Measurements from ENCODE around the gene KLHL29.

Gene KLHL29

DNA sequence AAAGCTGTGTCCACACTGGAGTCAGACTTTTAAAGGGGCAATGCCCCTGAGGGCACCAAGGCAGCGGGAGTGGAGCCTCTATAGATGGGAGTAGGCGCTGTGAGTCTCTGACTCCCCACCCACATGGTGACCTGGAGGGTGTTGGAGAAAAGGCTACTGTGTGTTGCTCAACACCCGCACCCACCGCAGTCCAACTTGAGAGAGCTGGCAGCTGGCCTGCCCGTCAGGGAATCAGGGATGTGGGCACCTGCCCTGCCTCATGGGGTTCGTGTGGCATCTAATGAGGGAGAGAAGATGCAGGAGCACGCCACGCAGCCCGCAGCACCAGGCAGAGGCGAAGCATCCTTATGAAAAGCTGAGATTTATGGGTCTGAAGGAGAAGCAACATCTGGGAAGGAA, 84.2 kb downstream of the KLHL29 start:
- no peak for TF ChIP-seq ZFX (IDR thresholded peaks at IDR 0.05)
- TF ChIP-seq, protein P1, sequence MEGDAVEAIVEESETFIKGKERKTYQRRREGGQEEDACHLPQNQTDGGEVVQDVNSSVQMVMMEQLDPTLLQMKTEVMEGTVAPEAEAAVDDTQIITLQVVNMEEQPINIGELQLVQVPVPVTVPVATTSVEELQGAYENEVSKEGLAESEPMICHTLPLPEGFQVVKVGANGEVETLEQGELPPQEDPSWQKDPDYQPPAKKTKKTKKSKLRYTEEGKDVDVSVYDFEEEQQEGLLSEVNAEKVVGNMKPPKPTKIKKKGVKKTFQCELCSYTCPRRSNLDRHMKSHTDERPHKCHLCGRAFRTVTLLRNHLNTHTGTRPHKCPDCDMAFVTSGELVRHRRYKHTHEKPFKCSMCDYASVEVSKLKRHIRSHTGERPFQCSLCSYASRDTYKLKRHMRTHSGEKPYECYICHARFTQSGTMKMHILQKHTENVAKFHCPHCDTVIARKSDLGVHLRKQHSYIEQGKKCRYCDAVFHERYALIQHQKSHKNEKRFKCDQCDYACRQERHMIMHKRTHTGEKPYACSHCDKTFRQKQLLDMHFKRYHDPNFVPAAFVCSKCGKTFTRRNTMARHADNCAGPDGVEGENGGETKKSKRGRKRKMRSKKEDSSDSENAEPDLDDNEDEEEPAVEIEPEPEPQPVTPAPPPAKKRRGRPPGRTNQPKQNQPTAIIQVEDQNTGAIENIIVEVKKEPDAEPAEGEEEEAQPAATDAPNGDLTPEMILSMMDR (conservative IDR thresholded peaks at IDR 0.05) = no peak
- H3K27ac ChIP-seq = no peak overlapping the region

DNA sequence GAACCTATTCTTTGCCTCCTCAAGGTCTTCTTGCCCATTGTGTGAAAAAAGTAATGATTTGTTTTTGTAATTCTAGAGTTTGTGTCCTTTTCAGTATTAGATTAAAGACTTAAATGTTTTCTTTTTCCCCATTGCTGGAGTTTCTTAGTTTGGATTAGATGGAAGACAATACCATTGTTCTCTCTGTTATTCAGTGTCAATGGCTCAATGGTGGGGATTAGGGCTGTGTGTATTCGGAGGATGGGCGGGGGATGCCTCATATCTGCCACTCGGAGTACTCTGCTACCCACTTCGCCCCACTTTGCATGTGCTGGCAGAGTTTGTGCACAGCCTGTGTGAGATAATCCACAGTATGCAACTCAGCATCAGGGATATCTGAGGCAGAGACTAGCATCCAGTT, 90.1 kb downstream of the KLHL29 start:
- no peak overlapping the region for H3K27ac ChIP-seq
- TF ChIP-seq, protein P1 (conservative IDR thresholded peaks at IDR 0.05) = no peak
- no peak for TF ChIP-seq ZFX (IDR thresholded peaks at IDR 0.05)

DNA sequence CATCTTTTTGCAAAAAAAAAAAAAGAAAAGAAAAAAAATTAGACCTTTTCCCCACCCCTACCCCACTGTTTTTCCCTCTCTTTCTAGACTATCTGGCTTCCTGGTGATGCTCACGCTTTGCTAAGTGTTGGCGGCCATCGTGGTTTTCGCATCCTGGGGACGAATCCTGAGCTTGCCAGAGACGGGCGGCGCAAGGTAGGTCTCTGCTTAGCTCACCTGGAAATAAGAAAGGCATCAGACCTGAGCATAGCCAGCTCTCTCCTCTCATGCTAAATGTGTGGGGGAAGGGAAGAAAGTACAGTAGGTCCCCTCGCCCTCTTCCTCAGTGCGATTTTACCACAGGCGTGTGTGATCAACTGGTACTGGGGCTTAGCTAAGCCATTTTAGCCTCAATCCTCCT, 90.5 kb downstream of the KLHL29 start:
- no peak overlapping the region for H3K27ac ChIP-seq
- TF ChIP-seq, protein P1 (conservative IDR thresholded peaks at IDR 0.05) = no peak
- no peak for TF ChIP-seq ZFX (IDR thresholded peaks at IDR 0.05)

DNA sequence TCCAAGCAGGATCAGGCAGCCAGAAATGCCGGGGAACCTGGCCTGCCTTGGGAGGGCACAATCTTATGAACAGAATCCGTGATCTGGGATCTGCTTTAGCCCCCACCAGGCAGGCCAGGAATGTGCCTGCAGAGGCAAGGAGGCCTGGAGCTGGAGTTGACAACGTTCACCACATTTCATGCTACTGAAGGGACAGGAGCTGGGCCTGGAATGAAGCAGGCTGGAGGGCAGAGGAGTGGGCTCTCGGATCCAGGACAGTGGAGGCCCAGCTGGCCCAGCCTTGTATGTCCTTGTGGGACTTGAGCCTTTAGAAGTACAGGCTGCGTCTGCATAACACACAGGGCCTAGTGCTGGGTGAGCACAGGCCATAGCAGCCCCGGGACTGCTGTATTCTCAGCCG, 91.8 kb downstream of the KLHL29 start:
- no peak for TF ChIP-seq ZFX (IDR thresholded peaks at IDR 0.05)
- TF ChIP-seq, protein P1 (conservative IDR thresholded peaks at IDR 0.05) = no peak
- H3K27ac ChIP-seq = no peak overlapping the region

GRCh38 chr2:23477392-23477791, 92.4 kb downstream of the KLHL29 start:
- no peak overlapping the region for H3K27ac ChIP-seq
- TF ChIP-seq ZFX (IDR thresholded peaks at IDR 0.05) = no peak
- TF ChIP-seq, protein P1 (conservative IDR thresholded peaks at IDR 0.05) = no peak

DNA sequence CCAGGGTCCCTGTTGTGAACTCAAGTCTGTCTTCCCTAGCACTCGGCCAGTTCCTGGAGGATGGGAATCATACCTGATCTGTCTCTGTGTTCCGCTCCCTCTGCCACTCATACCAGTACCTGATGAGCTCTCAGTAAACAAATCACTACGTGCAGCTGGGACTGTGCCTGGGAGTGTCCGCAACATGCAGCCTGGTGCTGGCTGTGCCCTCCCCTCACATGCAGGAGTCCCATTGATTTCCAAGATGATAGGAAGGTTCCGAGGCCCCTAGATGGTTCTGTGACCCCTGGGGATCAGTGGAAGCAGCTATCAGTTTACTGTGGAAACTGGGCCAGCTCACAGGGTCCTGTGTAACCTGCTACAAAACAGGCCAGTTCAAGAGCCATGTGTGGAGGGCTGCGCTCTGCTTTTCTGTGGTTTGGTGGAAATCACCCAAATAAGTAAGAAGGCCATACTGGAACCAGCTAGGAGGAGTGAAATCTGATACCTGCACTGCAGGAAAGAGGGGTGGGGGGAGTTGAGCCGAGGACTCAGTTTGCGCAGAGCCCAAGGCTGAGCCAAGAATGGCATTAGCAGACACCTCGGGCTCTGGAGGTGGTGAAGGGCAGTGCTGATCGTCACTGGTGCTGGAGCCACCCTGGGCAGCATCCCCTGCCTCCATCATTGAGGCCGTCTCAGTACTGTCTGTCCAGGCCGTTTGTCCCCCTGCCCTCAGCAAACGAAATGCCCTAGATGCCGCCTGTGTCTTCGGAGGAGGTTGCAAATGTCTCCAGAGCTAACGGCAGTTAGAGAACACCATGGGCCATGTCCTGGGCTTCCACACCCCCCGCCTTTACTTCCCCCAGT, 93.3 kb downstream of the KLHL29 start:
- no peak for TF ChIP-seq ZFX (IDR thresholded peaks at IDR 0.05)
- TF ChIP-seq, protein P1 (conservative IDR thresholded peaks at IDR 0.05) = no peak
- no peak overlapping the region for H3K27ac ChIP-seq

DNA sequence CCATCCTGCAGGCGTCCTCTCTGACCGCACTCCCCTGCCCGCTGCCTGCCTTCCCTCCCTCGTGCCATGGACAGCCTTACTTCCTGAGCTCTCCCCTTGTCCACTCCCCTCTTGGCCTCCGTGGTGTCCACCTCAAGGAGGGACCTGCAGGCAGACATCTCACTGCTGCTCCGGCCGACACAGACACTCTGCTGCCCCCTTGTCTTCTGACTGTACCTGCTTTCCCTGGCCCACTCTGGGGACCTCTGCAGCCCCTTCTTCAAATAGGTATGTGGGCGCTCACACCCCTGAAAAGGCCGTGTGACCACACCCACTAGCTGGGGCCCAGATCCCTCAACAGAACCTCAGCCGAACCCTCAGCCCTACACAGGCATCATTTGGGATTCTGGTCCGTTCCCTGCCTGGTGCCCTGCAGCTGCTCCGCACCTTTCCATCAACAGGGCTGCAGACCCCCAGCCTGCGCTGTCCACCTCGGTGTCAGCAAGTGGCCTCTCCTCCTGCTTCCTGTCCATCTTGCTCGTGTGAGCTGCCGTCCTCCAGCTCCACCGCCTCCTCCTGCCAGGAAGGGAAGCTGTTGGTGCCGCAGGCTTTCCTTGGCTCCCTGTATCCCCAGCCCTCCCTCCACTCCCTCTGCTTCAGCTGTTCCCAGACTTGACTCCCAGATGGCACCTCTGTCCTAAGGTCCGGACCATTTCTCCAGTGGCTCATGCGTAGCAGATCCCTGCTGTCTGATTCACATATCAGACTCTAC, 94.1 kb downstream of the KLHL29 start:
- TF ChIP-seq, protein P1 (conservative IDR thresholded peaks at IDR 0.05) = no peak
- no peak for TF ChIP-seq ZFX (IDR thresholded peaks at IDR 0.05)
- H3K27ac ChIP-seq = no peak overlapping the region
